ENCODE data around the gene HAUS7. TPM values are rescaled to one million over a fixed set of nuclear protein-coding genes. Genes with fewer than 3 reads are reported as not detected.

The HAUS7 gene
- total and polyA plus RNA-seq, 5 donors from 2014 or later = 28.0 to 43.1 (median 34.4) TPM

GRCh38 chrX:153439977-153440376 lies 30.4 kb downstream of the HAUS7 start:
- Mint-ChIP-seq H3K4me1 (no peaks in the 10 kb centered on the region), H3K27me3 (peaks cover 4% of the 10 kb centered on the region), H3K36me3 (no peaks in the 10 kb centered on the region), H3K9me3 (no peaks in the 10 kb centered on the region), H3K27ac (no peak overlapping the region), H3K4me3 (no peak overlapping the region)
- no peak overlapping the region for H3K27ac ChIP-seq (ENCODE audit: insufficient read depth, low read length, poor library complexity, severe bottlenecking)
- DNase-seq (no peak), ATAC-seq (ENCODE audit: low read depth in 2 of 2) (no peak)
- H3K27me3 ChIP-seq (ENCODE audit: control insufficient read depth, insufficient read depth, low read length) = no peaks in the 10 kb centered on the region
- no peaks in the 10 kb centered on the region for H3K9me3 ChIP-seq (ENCODE audit: control insufficient read depth in 2 of 2, low read length in 2 of 2)
- no peaks in the 10 kb centered on the region for H3K4me1 ChIP-seq (ENCODE audit: control insufficient read depth, insufficient read depth, low read length, poor library complexity, severe bottlenecking)
- H3K36me3 ChIP-seq (ENCODE audit: control insufficient read depth, insufficient read depth, low read length) = no peaks in the 10 kb centered on the region
- H3K4me3 ChIP-seq (ENCODE audit: low read depth, low read length) = no peak overlapping the region

- ATAC-seq (ENCODE audit: low read depth in 2 of 2) (no peak), DNase-seq (peak in 2 of 3 donors; percentile 5 to 8)
- Histone ChIP-seq H3K4me1 (ENCODE audit: control insufficient read depth, insufficient read depth, low read length, poor library complexity, severe bottlenecking) (no peaks in the 10 kb centered on the region), H3K36me3 (ENCODE audit: control insufficient read depth, insufficient read depth, low read length) (no peaks in the 10 kb centered on the region), H3K9me3 (ENCODE audit: control insufficient read depth in 2 of 2, low read length in 2 of 2) (no peaks in the 10 kb centered on the region), H3K27ac (ENCODE audit: insufficient read depth, low read length, poor library complexity, severe bottlenecking) (no peak overlapping the region), H3K27me3 (ENCODE audit: control insufficient read depth, insufficient read depth, low read length) (no peaks in the 10 kb centered on the region), H3K4me3 (ENCODE audit: low read depth, low read length) (no peak overlapping the region)
- Mint-ChIP-seq H3K36me3 (no peaks in the 10 kb centered on the region), H3K4me3 (no peak overlapping the region), H3K27ac (no peak overlapping the region), H3K9me3 (no peaks in the 10 kb centered on the region), H3K4me1 (no peaks in the 10 kb centered on the region), H3K27me3 (peaks cover 4% of the 10 kb centered on the region)
These were observed 31.8 kb downstream of the HAUS7 start for GRCh38 chrX:153438532-153438931.

- H3K4me3 ChIP-seq (ENCODE audit: low read depth, low read length) = no peak overlapping the region
- no peaks in the 10 kb centered on the region for H3K36me3 Mint-ChIP-seq
- peaks cover 0 to 1% (median 0%) of the 10 kb centered on the region in 7 donors for H3K9me3 Mint-ChIP-seq
- H3K36me3 ChIP-seq (ENCODE audit: control insufficient read depth, insufficient read depth, low read length) = no peaks in the 10 kb centered on the region
- DNase-seq = no peak
- no peaks in the 10 kb centered on the region for H3K27me3 ChIP-seq (ENCODE audit: control insufficient read depth, insufficient read depth, low read length)
- H3K27ac Mint-ChIP-seq = no peak overlapping the region
- H3K27ac ChIP-seq (ENCODE audit: insufficient read depth, low read length, poor library complexity, severe bottlenecking) = no peak overlapping the region
- H3K9me3 ChIP-seq (ENCODE audit: control insufficient read depth in 2 of 2, low read length in 2 of 2) = no peaks in the 10 kb centered on the region
- no peak overlapping the region for H3K4me3 Mint-ChIP-seq
- H3K4me1 Mint-ChIP-seq = no peaks in the 10 kb centered on the region
- no peaks in the 10 kb centered on the region for H3K4me1 ChIP-seq (ENCODE audit: control insufficient read depth, insufficient read depth, low read length, poor library complexity, severe bottlenecking)
- peaks cover 4% of the 10 kb centered on the region for H3K27me3 Mint-ChIP-seq
- no peak for ATAC-seq (ENCODE audit: low read depth in 2 of 2)
These were observed 34.5 kb downstream of the HAUS7 start for GRCh38 chrX:153435845-153436244.

GRCh38 chrX:153434801-153435200 lies 35.6 kb downstream of the HAUS7 start:
- no peaks in the 10 kb centered on the region for H3K4me1 Mint-ChIP-seq
- no peaks in the 10 kb centered on the region for H3K36me3 Mint-ChIP-seq
- no peak overlapping the region for H3K4me3 ChIP-seq (ENCODE audit: low read depth, low read length)
- ATAC-seq (ENCODE audit: low read depth in 2 of 2) (no peak), DNase-seq (no peak)
- no peaks in the 10 kb centered on the region for H3K4me1 ChIP-seq (ENCODE audit: control insufficient read depth, insufficient read depth, low read length, poor library complexity, severe bottlenecking)
- no peaks in the 10 kb centered on the region for H3K27me3 ChIP-seq (ENCODE audit: control insufficient read depth, insufficient read depth, low read length)
- H3K4me3 Mint-ChIP-seq = no peak overlapping the region
- peaks cover 0 to 4% (median 0%) of the 10 kb centered on the region in 7 donors for H3K9me3 Mint-ChIP-seq
- peak overlapping the region in 1 of 3 donors; percentile 40 for H3K27ac Mint-ChIP-seq
- H3K27me3 Mint-ChIP-seq = peaks cover 4% of the 10 kb centered on the region
- H3K36me3 ChIP-seq (ENCODE audit: control insufficient read depth, insufficient read depth, low read length) = no peaks in the 10 kb centered on the region
- H3K9me3 ChIP-seq (ENCODE audit: control insufficient read depth in 2 of 2, low read length in 2 of 2) = no peaks in the 10 kb centered on the region
- H3K27ac ChIP-seq (ENCODE audit: insufficient read depth, low read length, poor library complexity, severe bottlenecking) = no peak overlapping the region

GRCh38 chrX:153433781-153434285 lies 36.5 kb downstream of the HAUS7 start:
- Histone ChIP-seq H3K4me1 (ENCODE audit: control insufficient read depth, insufficient read depth, low read length, poor library complexity, severe bottlenecking) (no peaks in the 10 kb centered on the region), H3K9me3 (ENCODE audit: control insufficient read depth in 2 of 2, low read length in 2 of 2) (no peaks in the 10 kb centered on the region), H3K4me3 (ENCODE audit: low read depth, low read length) (no peak overlapping the region), H3K27me3 (ENCODE audit: control insufficient read depth, insufficient read depth, low read length) (no peaks in the 10 kb centered on the region), H3K36me3 (ENCODE audit: control insufficient read depth, insufficient read depth, low read length) (no peaks in the 10 kb centered on the region), H3K27ac (ENCODE audit: insufficient read depth, low read length, poor library complexity, severe bottlenecking) (no peak overlapping the region)
- H3K4me1 Mint-ChIP-seq = no peaks in the 10 kb centered on the region
- H3K9me3 Mint-ChIP-seq = peaks cover 0 to 4% (median 0%) of the 10 kb centered on the region in 7 donors
- DNase-seq = no peak
- peaks cover 4% of the 10 kb centered on the region for H3K27me3 Mint-ChIP-seq
- no peaks in the 10 kb centered on the region for H3K36me3 Mint-ChIP-seq
- H3K27ac Mint-ChIP-seq = no peak overlapping the region
- H3K4me3 Mint-ChIP-seq = no peak overlapping the region
- ATAC-seq (ENCODE audit: low read depth in 2 of 2) = no peak

DNA sequence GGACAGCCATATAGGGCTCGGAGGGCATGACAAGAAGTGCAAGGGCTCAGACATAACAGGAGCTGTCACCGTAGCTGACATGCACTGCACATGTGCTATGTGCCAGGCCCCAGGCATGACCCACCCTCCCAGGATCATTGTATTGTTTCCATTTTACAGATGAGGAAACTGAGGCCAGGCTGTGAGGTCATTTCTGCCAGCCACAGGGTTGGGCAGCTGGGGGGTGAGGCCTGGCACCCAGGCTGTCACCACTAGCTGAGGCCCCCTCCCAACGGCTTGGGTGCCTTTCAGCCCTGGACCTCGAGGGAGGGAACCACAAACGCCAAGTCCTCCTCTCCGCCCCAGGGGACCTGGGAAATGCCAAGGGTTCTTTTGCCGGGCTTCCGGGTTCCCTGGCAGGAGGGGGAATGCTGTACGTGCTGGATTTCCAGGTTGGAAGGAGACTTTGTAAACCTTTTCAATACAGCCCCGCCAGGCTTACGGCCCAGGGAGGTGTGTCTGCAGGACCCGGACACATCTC lies 37.2 kb downstream of the HAUS7 start:
- Mint-ChIP-seq H3K9me3 (peaks cover 0 to 4% (median 0%) of the 10 kb centered on the region in 7 donors), H3K27ac (no peak overlapping the region), H3K4me3 (no peak overlapping the region), H3K4me1 (no peaks in the 10 kb centered on the region), H3K27me3 (peaks cover 4% of the 10 kb centered on the region), H3K36me3 (no peaks in the 10 kb centered on the region)
- no peaks in the 10 kb centered on the region for H3K9me3 ChIP-seq (ENCODE audit: control insufficient read depth in 2 of 2, low read length in 2 of 2)
- H3K4me3 ChIP-seq (ENCODE audit: low read depth, low read length) = no peak overlapping the region
- H3K4me1 ChIP-seq (ENCODE audit: control insufficient read depth, insufficient read depth, low read length, poor library complexity, severe bottlenecking) = no peaks in the 10 kb centered on the region
- H3K27ac ChIP-seq (ENCODE audit: insufficient read depth, low read length, poor library complexity, severe bottlenecking) = no peak overlapping the region
- DNase-seq (no peak), ATAC-seq (ENCODE audit: low read depth in 2 of 2) (no peak)
- H3K36me3 ChIP-seq (ENCODE audit: control insufficient read depth, insufficient read depth, low read length) = no peaks in the 10 kb centered on the region
- no peaks in the 10 kb centered on the region for H3K27me3 ChIP-seq (ENCODE audit: control insufficient read depth, insufficient read depth, low read length)

DNA sequence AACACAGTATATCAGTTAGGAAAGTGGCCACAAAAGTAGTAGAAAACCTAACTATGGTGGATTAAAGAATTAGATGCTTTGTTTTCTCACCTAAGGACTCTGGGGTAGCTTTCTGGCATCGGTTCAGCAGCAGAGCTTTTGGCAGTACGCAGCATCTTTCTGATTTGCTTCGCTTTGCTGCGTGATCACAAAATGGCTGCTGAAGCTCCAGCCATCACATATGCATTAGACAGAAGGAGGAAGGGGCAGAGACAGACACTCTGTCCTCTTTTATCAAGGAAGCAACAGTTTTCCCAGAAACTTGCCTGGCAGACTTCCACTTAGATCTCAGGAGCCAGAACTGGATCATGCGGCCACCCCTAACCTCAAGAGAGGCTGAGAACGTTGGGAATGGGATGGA lies 39.6 kb downstream of the HAUS7 start:
- no peaks in the 10 kb centered on the region for H3K9me3 ChIP-seq (ENCODE audit: control insufficient read depth in 2 of 2, low read length in 2 of 2)
- Mint-ChIP-seq H3K27me3 (no peaks in the 10 kb centered on the region), H3K4me3 (no peak overlapping the region), H3K27ac (no peak overlapping the region), H3K4me1 (no peaks in the 10 kb centered on the region), H3K9me3 (peaks cover 0 to 6% (median 0%) of the 10 kb centered on the region in 7 donors), H3K36me3 (no peaks in the 10 kb centered on the region)
- no peaks in the 10 kb centered on the region for H3K27me3 ChIP-seq (ENCODE audit: control insufficient read depth, insufficient read depth, low read length)
- no peaks in the 10 kb centered on the region for H3K4me1 ChIP-seq (ENCODE audit: control insufficient read depth, insufficient read depth, low read length, poor library complexity, severe bottlenecking)
- H3K36me3 ChIP-seq (ENCODE audit: control insufficient read depth, insufficient read depth, low read length) = no peaks in the 10 kb centered on the region
- no peak for DNase-seq
- H3K27ac ChIP-seq (ENCODE audit: insufficient read depth, low read length, poor library complexity, severe bottlenecking) = no peak overlapping the region
- ATAC-seq (ENCODE audit: low read depth in 2 of 2) = no peak
- no peak overlapping the region for H3K4me3 ChIP-seq (ENCODE audit: low read depth, low read length)

GRCh38 chrX:153426204-153426603 lies 44.2 kb downstream of the HAUS7 start:
- peaks cover 0 to 6% (median 0%) of the 10 kb centered on the region in 7 donors for H3K9me3 Mint-ChIP-seq
- H3K36me3 Mint-ChIP-seq = no peaks in the 10 kb centered on the region
- H3K4me3 Mint-ChIP-seq = no peak overlapping the region
- H3K27ac Mint-ChIP-seq = no peak overlapping the region
- Histone ChIP-seq H3K4me3 (ENCODE audit: low read depth, low read length) (no peak overlapping the region), H3K9me3 (ENCODE audit: control insufficient read depth in 2 of 2, low read length in 2 of 2) (no peaks in the 10 kb centered on the region), H3K4me1 (ENCODE audit: control insufficient read depth, insufficient read depth, low read length, poor library complexity, severe bottlenecking) (no peaks in the 10 kb centered on the region), H3K27ac (ENCODE audit: insufficient read depth, low read length, poor library complexity, severe bottlenecking) (no peak overlapping the region), H3K27me3 (ENCODE audit: control insufficient read depth, insufficient read depth, low read length) (no peaks in the 10 kb centered on the region), H3K36me3 (ENCODE audit: control insufficient read depth, insufficient read depth, low read length) (no peaks in the 10 kb centered on the region)
- no peaks in the 10 kb centered on the region for H3K27me3 Mint-ChIP-seq
- H3K4me1 Mint-ChIP-seq = no peaks in the 10 kb centered on the region
- DNase-seq (no peak), ATAC-seq (ENCODE audit: low read depth in 2 of 2) (no peak)

Data from CD4-positive, CD25-positive, alpha-beta regulatory T cell (primary cell).